A549 (cell line): ENCODE measurements around the gene GALR1. TPM values are rescaled to one million over a fixed set of nuclear protein-coding genes. Genes with fewer than 3 reads are reported as not detected.

Experiments
- ATAC-seq, 2 experiments: fragments of 200-7000 bp in 1 of 2; fragments of >200 bp in 1 of 2; cut with Nextera tagmentation in 1 of 2; cut with Tn5 transposase in 1 of 2; 3 replicates each; pipeline versions ENCODE4 v1.8.0 to v1.9.1; 2018 to 2020; ENCODE audit warnings: mild to moderate bottlenecking in 1 of 2, moderate library complexity in 1 of 2
- CTCF ChIA-PET: fragments of 300-600 bp; sonication (Branson Sonifier 250); formaldehyde crosslinking; extraction: SDS; loops from one replicate; lab custom pipeline; 2021; ENCODE audit warnings: antibody characterized with exemption, inconsistent platforms; lab: Yijun Ruan, JAX
- POLR2A ChIA-PET: fragments of 350-600 bp; formaldehyde crosslinking; extraction: SDS; loops from one replicate; lab custom pipeline; 2021; ENCODE audit warnings: antibody characterized with exemption, inconsistent platforms; lab: Yijun Ruan, JAX
- DNase-seq, 2 experiments: peaks; one replicate each; pipeline versions ENCODE4 v3.0.0 to v3.0.0-alpha.2; 2011 to 2016; ENCODE audit warnings: low read depth in 1 of 2, low spot score in 1 of 2
- FAIRE-seq: peaks from 2 replicates; lab custom pipeline; 2011; peaks lifted over from hg19 to GRCh38; lab: Jason Lieb, UNC
- H3K27ac ChIP-seq, 2 experiments: fragments of >200 bp; sonication (Bioruptor Twin); formaldehyde crosslinking; 3 replicates each; pipeline ENCODE4 v1.5.1; 2016 to 2017
- H3K4me1 ChIP-seq: fragments of >200 bp; sonication (Bioruptor Twin); formaldehyde crosslinking; 3 replicates; pipeline ENCODE4 v1.6.1; 2016
- H3K4me2 ChIP-seq: fragments of >200 bp; sonication (Bioruptor Twin); formaldehyde crosslinking; 3 replicates; pipeline ENCODE4 v1.6.1; 2016
- H3K4me3 ChIP-seq: fragments of >200 bp; sonication (Bioruptor Twin); formaldehyde crosslinking; 3 replicates; pipeline ENCODE4 v1.5.1; 2016
- H3K9me3 ChIP-seq: fragments of >200 bp; sonication (Bioruptor Twin); formaldehyde crosslinking; 3 replicates; pipeline ENCODE4 v1.6.1; 2016
- BHLHE40 ChIP-seq: IDR thresholded peaks from 2 replicates; pipeline ENCODE4 v1.6.1; 2012; ENCODE audit warnings: low read depth, low read length, inconsistent platforms
- CHD4 ChIP-seq: fragments of 200-600 bp; sonication (generic); IDR thresholded peaks from 2 replicates; pipeline ENCODE4 v1.6.1; 2016; ENCODE audit warnings: antibody characterized with exemption, mild to moderate bottlenecking, borderline replicate concordance
- EHF ChIP-seq: fragments of 250-450 bp; sonication (Bioruptor Pico); IDR thresholded peaks from 2 replicates; pipeline ENCODE4 v1.5.0; 2020; ENCODE audit warnings: mild to moderate bottlenecking
- EP300 ChIP-seq, 2 experiments: fragments of >200 bp; sonication (Bioruptor Twin); formaldehyde crosslinking; IDR thresholded peaks; 2 replicates in 1 of 2; 3 replicates in 1 of 2; pipeline ENCODE4 v1.6.1; 2016 to 2017
- ESRRA ChIP-seq: fragments of 150-350 bp; IDR thresholded peaks from 2 replicates; pipeline ENCODE4 v1.6.1; 2014; ENCODE audit warnings: mild to moderate bottlenecking, low read length, borderline replicate concordance
- FOSB ChIP-seq: fragments of 250-450 bp; sonication (Bioruptor Pico); IDR thresholded peaks from 2 replicates; pipeline ENCODE4 v1.5.0; 2020; ENCODE audit warnings: mild to moderate bottlenecking, moderate library complexity
- FOXS1 ChIP-seq: fragments of 250-450 bp; sonication (Bioruptor Pico); IDR thresholded peaks from 2 replicates; pipeline ENCODE4 v1.5.0; 2020; ENCODE audit warnings: mild to moderate bottlenecking, moderate library complexity
- GATA3 ChIP-seq: IDR thresholded peaks from 2 replicates; pipeline ENCODE4 v1.6.1; 2012; ENCODE audit warnings: borderline replicate concordance
- HOXA7 ChIP-seq: fragments of 250-450 bp; sonication (Bioruptor Pico); IDR thresholded peaks from 2 replicates; pipeline ENCODE4 v1.5.0; 2020; ENCODE audit warnings: mild to moderate bottlenecking, moderate library complexity
- HOXB13 ChIP-seq: fragments of 250-450 bp; sonication (Bioruptor Pico); IDR thresholded peaks from 2 replicates; pipeline ENCODE4 v1.5.0; 2020; ENCODE audit warnings: low read depth, mild to moderate bottlenecking, moderate library complexity
- JUNB ChIP-seq: fragments of >200 bp; sonication (Bioruptor Twin); formaldehyde crosslinking; IDR thresholded peaks from 2 replicates; pipeline ENCODE4 v1.6.1; 2016
- MAFK ChIP-seq: fragments of 450-650 bp; IDR thresholded peaks from 2 replicates; pipeline ENCODE4 v1.6.1; 2014; ENCODE audit not compliant: partially characterized antibody
- NFE2L2 ChIP-seq: fragments of 150-350 bp; conservative IDR thresholded peaks from 2 replicates; pipeline ENCODE4 v1.6.1; 2014; ENCODE audit warnings: low read length
- POLR2AphosphoS2 ChIP-seq: conservative IDR thresholded peaks from 2 replicates; pipeline ENCODE4 v1.6.1; 2012; ENCODE audit warnings: low read length, improper control_type of control experiment, inconsistent platforms
- SMC3 ChIP-seq: fragments of >200 bp; sonication (Bioruptor Twin); formaldehyde crosslinking; IDR thresholded peaks from 3 replicates; pipeline ENCODE4 v1.6.1; 2018; ENCODE audit warnings: inconsistent platforms
- TP53 ChIP-seq: fragments of 250-450 bp; sonication (Bioruptor Pico); IDR thresholded peaks from 2 replicates; pipeline ENCODE4 v1.5.0; 2021; ENCODE audit warnings: mild to moderate bottlenecking, moderate library complexity
- ZFP36 ChIP-seq: fragments of 450-650 bp; IDR thresholded peaks from 2 replicates; pipeline ENCODE4 v1.6.1; 2014; ENCODE audit warnings: borderline replicate concordance; ENCODE audit not compliant: partially characterized antibody
- WGBS: methylation state at CpG from one replicate; pipeline ENCODE4 v1.1.6; 2017; ENCODE audit errors: missing lambda C conversion rate; 5-methylcytosine and 5-hydroxymethylcytosine counted together
- polyA plus RNA-seq, 4 experiments: library from polyadenylated mRNA; depleted of rRNA in 3 of 4; stranded (reverse); fragments of >200 nt; fragmentation: RNase III in 1 of 4; extraction: RNeasy Plus Mini Kit Qiagen cat#74134 plus additional on column Dnase treatment in 1 of 4; gene quantifications; 2 replicates in 3 of 4; 3 replicates in 1 of 4; pipeline ENCODE4 v1.2.3, GENCODE V29; 2011 to 2017
- TF ChIP-seq, protein P1 (sequence below): IDR thresholded peaks from 2 replicates; pipeline ENCODE4 v1.6.1; 2012; ENCODE audit warnings: low read depth, borderline replicate concordance
- TF ChIP-seq, protein P2 (sequence below): fragments of 250-450 bp; sonication (Bioruptor Pico); IDR thresholded peaks from 2 replicates; pipeline ENCODE4 v1.5.0; 2021; ENCODE audit warnings: mild to moderate bottlenecking, moderate library complexity, borderline replicate concordance

GALR1 gene
- polyA plus RNA-seq, 2 of the 4 experiments (the other 2 are of a cell fraction): not detected

DNA sequence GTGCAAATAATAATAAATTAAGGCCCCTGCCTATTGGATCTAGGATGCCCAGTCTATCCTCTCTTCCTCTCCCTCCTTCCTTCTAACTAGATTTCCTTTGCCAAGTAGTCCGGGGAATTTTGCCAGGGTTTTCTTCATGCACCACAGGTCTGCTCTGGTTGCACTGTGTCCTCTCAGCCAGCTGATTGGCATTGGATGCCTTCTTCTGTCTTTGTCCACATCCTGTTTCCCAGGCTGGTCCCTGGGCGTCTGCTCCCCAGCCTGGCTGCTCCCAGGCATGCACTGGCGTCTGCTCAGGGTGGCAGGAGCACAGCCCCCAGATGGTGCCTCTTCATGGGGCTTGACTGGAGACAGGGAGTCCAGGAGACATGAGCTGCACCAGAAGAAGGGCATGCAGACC lies 66.4 kb downstream of the GALR1 start:
- Histone ChIP-seq H3K4me3 (no peak overlapping the region), H3K4me2 (no peak overlapping the region), H3K9me3 (no peaks in the 10 kb centered on the region), H3K27ac (no peak overlapping the region), H3K4me1 (no peaks in the 10 kb centered on the region)
- ChIA-PET POLR2A (no interaction called here), CTCF (no interaction called here)
- FAIRE-seq: no peak
- ATAC-seq: no peak
- no peak for DNase-seq
- TF ChIP-seq, protein P1, sequence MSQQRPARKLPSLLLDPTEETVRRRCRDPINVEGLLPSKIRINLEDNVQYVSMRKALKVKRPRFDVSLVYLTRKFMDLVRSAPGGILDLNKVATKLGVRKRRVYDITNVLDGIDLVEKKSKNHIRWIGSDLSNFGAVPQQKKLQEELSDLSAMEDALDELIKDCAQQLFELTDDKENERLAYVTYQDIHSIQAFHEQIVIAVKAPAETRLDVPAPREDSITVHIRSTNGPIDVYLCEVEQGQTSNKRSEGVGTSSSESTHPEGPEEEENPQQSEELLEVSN: no peak
- WGBS: 28% methylated on average over 3 of the region's 3 CpGs

- Histone ChIP-seq H3K4me3 (no peak overlapping the region), H3K4me1 (no peaks in the 10 kb centered on the region), H3K9me3 (no peaks in the 10 kb centered on the region), H3K4me2 (no peak overlapping the region), H3K27ac (no peak overlapping the region)
- TF ChIP-seq EP300 (IDR thresholded peaks at IDR 0.05): no peak
- TF ChIP-seq ESRRA: no peak
- no peak for TF ChIP-seq FOSB (CRISPR knock-in tag)
- no peak for TF ChIP-seq EHF (CRISPR knock-in tag)
- TF ChIP-seq CHD4: no peak
- TF ChIP-seq TP53 (CRISPR knock-in tag): no peak
- TF ChIP-seq POLR2AphosphoS2: no peak
- no peak for TF ChIP-seq FOXS1 (CRISPR knock-in tag)
- TF ChIP-seq HOXA7 (CRISPR knock-in tag): no peak
- no peak for TF ChIP-seq SMC3
- TF ChIP-seq BHLHE40: no peak
- TF ChIP-seq JUNB: no peak
- TF ChIP-seq ZFP36: no peak
- TF ChIP-seq, protein P2, sequence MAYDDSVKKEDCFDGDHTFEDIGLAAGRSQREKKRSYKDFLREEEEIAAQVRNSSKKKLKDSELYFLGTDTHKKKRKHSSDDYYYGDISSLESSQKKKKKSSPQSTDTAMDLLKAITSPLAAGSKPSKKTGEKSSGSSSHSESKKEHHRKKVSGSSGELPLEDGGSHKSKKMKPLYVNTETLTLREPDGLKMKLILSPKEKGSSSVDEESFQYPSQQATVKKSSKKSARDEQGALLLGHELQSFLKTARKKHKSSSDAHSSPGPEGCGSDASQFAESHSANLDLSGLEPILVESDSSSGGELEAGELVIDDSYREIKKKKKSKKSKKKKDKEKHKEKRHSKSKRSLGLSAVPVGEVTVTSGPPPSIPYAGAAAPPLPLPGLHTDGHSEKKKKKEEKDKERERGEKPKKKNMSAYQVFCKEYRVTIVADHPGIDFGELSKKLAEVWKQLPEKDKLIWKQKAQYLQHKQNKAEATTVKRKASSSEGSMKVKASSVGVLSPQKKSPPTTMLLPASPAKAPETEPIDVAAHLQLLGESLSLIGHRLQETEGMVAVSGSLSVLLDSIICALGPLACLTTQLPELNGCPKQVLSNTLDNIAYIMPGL (CRISPR knock-in tag): no peak
- TF ChIP-seq GATA3: no peak
- TF ChIP-seq HOXB13: no peak
- 4% methylated on average over 4 of the region's 4 CpGs for WGBS
- ChIA-PET CTCF (no interaction called here), POLR2A (no interaction called here)
- ATAC-seq (no peak), FAIRE-seq (no peak), DNase-seq (no peak)
These were observed 67.0 kb downstream of the GALR1 start for GRCh38 chr18:77316641-77317040.

DNA sequence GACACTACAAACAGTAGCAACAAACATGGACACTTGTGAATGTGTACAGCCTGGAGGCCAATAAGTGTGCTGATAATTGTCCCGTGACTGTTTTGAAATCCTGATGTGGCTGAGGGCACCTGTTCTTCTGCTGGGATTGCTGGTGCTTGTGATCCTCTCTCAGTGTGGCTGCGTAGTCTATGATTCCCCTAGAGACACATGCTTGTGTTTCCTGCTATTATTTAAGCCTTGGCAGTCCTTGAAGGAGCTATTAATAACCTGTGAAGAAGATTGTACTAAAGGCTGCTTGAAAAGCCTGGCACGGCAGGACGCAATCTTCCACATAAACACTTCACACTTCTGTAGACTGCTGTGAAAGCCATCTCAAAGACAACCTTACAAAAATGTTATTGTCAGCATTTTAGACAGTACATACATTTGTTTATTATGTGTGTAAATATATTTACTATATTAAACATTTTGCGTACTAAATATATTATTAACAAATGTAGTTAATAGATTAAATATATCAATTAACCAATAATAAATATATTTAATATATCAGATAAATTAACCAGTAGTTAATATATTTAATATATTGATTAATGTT lies 71.4 kb downstream of the GALR1 start:
- DNase-seq: no peak
- no peak overlapping the region for H3K4me3 ChIP-seq
- H3K9me3 ChIP-seq: no peaks in the 10 kb centered on the region
- no peak for TF ChIP-seq NFE2L2
- peak; percentile 62 for TF ChIP-seq MAFK
- H3K4me1 ChIP-seq: no peaks in the 10 kb centered on the region
- H3K27ac ChIP-seq: no peak overlapping the region
- CTCF ChIA-PET: no interaction called here
- H3K4me2 ChIP-seq: no peak overlapping the region
- WGBS: 16% methylated on average over 5 of the region's 5 CpGs
- FAIRE-seq: no peak
- ATAC-seq: no peak
- POLR2A ChIA-PET: no interaction called here
